Spleen (tissue), 11 donors: ENCODE results near the gene SSBP4. TPM values are rescaled to one million over a fixed set of nuclear protein-coding genes. Genes with fewer than 3 reads are reported as not detected.

Experiments
- DNase-seq: peaks from one replicate; pipeline ENCODE4 v3.0.0-alpha.2; 2020
- H3K27ac ChIP-seq, 8 donors: fragments of 200-600 bp; sonication (generic) in 7 of 8; 1 replicate in 4 of 8; 2 replicates in 4 of 8; pipeline versions ENCODE4 v1.5.0 to v1.8.0; 2016 to 2021; ENCODE audit warnings: inconsistent platforms in 4 of 8, mild to moderate bottlenecking in 4 of 8, moderate library complexity in 1 of 8
- H3K27me3 ChIP-seq, 7 donors: fragments of 200-600 bp; sonication (generic) in 6 of 7; replicated peaks in 1 of 7; 1 replicate in 4 of 7; 2 replicates in 3 of 7; pipeline versions ENCODE4 v1.5.0 to v1.8.0; 2016 to 2021; ENCODE audit warnings: inconsistent platforms in 3 of 7, mild to moderate bottlenecking in 1 of 7
- H3K36me3 ChIP-seq, 6 donors: fragments of 200-600 bp; sonication (generic) in 5 of 6; 1 replicate in 4 of 6; 2 replicates in 2 of 6; pipeline versions ENCODE4 v1.5.0 to v1.8.0; 2016 to 2021; ENCODE audit warnings: inconsistent platforms in 2 of 6
- H3K4me1 ChIP-seq, 6 donors: fragments of 200-600 bp; sonication (generic) in 5 of 6; 1 replicate in 3 of 6; 2 replicates in 3 of 6; pipeline versions ENCODE4 v1.5.0 to v1.8.0; 2016 to 2021; ENCODE audit warnings: inconsistent platforms in 3 of 6
- H3K4me3 ChIP-seq, 8 donors: fragments of 200-600 bp; sonication (generic) in 7 of 8; 1 replicate in 4 of 8; 2 replicates in 4 of 8; pipeline versions ENCODE4 v1.5.0 to v1.8.0; 2016 to 2021; ENCODE audit warnings: inconsistent platforms in 4 of 8, mild to moderate bottlenecking in 4 of 8, moderate library complexity in 2 of 8
- H3K9me3 ChIP-seq, 8 donors: fragments of 200-600 bp; sonication (generic) in 7 of 8; 1 replicate in 4 of 8; 2 replicates in 4 of 8; pipeline versions ENCODE4 v1.5.0 to v1.8.0; 2016 to 2021; ENCODE audit warnings: inconsistent platforms in 4 of 8
- POLR2A ChIP-seq, 3 donors: fragments of 450-650 bp; IDR thresholded peaks; one replicate each; pipeline ENCODE4 v1.5.1; 2017; ENCODE audit warnings: antibody characterized with exemption in 3 of 3, mild to moderate bottlenecking in 1 of 3
- POLR2AphosphoS5 ChIP-seq, 3 donors: sonication (generic); formaldehyde crosslinking; IDR thresholded peaks; one replicate each; pipeline ENCODE4 v1.5.1; 2017; ENCODE audit warnings: antibody characterized with exemption in 3 of 3
- WGBS, 5 donors: extraction: QIAGEN DNeasy Blood & Tissue Kit in 3 of 5; methylation state at CpG; one replicate each; pipeline versions ENCODE4 v1.1.5 to v1.1.7; 2013 to 2018; 5-methylcytosine and 5-hydroxymethylcytosine counted together
- intact Hi-C: fragments of 100-400 bp; cut with DNase I; formaldehyde crosslinking; loops from one replicate; pipeline ENCODE4 v1.15.0; 2023; ENCODE audit warnings: low total_unique reads
- polyA plus RNA-seq, 3 donors: library from polyadenylated mRNA; stranded (reverse); fragments of 200-250 nt; gene quantifications; one replicate each; pipeline ENCODE4 v1.2.1, GENCODE V29; 2013
- total RNA-seq, 7 donors: library from RNA; depleted of rRNA in 3 of 7; stranded (reverse); fragments of >200 nt in 3 of 7; fragmentation: NEBNext Ultra II Directional in 4 of 7; extraction: Animal tissue kit (Norgen Biotek cat#: 25700) in 4 of 7; gene quantifications; one replicate each; pipeline versions ENCODE4 v1.1.0 to v1.2.1, GENCODE V29; 2016 to 2021
- TF ChIP-seq, protein P1 (sequence below), 11 experiments: fragments of 200-600 bp in 7 of 11; fragments of 450-650 bp in 4 of 11; sonication (generic) in 4 of 11; IDR thresholded peaks in 8 of 11; conservative IDR thresholded peaks in 3 of 11; 1 replicate in 7 of 11; 2 replicates in 4 of 11; pipeline versions ENCODE4 v1.4.0 to v1.8.0; 2016 to 2021; ENCODE audit warnings: antibody characterized with exemption in 11 of 11, inconsistent platforms in 4 of 11, mild to moderate bottlenecking in 1 of 11
- donor health status: healthy with polysubstance abuse.
- donor health status: DM: no; HTN: no; CAD: no; lungs with moderate emphysema.
- donor health status: DM: no; HTN: no; CAD: no.
- donor health status: Bipolar disorder and iron deficiency.
- donor health status: healthy.
- donor health status: DM: no; HTN: no; CAD: no.
- donor health status: DM: yes; HTN: yes; CAD: no.

The SSBP4 gene
- total and polyA plus RNA-seq, 10 donors, result 56.3 to 143 (median 88.6) TPM

DNA sequence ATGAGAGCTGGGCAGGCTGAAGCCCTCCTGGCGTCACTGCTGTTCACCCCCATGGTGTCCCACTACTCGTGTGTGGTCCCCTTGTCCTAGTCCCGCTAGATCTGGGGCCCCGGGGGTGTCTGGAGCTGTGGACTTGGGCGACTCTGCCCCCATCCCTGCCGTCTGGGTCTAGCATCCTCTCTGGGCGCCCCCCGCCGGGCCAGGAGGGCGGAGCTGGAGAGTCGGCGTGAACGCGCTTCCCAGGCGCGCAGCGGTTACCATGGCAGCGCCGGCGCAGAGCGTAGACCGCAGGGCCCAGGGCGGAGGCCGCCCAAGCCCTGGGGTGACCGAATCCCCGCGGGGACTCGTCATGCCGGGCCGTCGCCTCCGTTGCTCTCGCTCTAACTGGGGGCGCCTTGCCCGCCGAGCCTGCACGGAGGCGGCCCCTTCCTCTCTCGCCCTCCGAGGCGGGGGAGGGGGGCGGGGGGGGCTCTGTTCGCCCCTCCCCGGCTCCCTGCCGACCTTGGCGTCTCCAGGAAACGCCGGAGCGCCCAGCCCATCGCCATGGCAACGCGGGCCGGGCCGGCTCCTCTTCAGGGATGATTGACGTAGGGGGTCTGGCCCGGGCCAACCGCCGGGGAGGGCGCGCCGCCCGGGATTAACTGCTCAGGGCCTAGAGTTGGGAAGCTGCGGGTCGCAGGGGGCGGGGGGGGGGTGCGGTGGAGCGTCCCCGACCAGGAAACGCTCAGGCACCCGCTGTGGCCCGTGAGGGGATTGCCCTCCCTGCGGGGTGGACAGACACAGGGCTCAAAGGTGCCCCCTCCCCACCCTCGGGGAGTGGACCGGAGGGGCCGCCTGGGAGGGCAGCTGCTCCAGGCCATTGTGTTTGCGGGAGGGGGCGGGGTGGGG lies 9.8 kb downstream of the SSBP4 start:
- peak; percentile 96 for DNase-seq
- H3K27me3 ChIP-seq, result peaks cover 0 to 23% (median 0%) of the 10 kb centered on the region in 7 donors
- H3K4me3 ChIP-seq, result peak overlapping the region; percentile 28 to 78 (median 50)
- H3K36me3 ChIP-seq, result peaks cover 0 to 27% (median 0%) of the 10 kb centered on the region in 6 donors
- H3K27ac ChIP-seq, result peak overlapping the region; percentile 55 to 92 (median 82)
- intact Hi-C loops, result no loop called here
- peaks cover 21 to 99% (median 79%) of the 10 kb centered on the region in 6 donors for H3K4me1 ChIP-seq
- no peaks in the 10 kb centered on the region for H3K9me3 ChIP-seq
- TF ChIP-seq, protein P1, sequence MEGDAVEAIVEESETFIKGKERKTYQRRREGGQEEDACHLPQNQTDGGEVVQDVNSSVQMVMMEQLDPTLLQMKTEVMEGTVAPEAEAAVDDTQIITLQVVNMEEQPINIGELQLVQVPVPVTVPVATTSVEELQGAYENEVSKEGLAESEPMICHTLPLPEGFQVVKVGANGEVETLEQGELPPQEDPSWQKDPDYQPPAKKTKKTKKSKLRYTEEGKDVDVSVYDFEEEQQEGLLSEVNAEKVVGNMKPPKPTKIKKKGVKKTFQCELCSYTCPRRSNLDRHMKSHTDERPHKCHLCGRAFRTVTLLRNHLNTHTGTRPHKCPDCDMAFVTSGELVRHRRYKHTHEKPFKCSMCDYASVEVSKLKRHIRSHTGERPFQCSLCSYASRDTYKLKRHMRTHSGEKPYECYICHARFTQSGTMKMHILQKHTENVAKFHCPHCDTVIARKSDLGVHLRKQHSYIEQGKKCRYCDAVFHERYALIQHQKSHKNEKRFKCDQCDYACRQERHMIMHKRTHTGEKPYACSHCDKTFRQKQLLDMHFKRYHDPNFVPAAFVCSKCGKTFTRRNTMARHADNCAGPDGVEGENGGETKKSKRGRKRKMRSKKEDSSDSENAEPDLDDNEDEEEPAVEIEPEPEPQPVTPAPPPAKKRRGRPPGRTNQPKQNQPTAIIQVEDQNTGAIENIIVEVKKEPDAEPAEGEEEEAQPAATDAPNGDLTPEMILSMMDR (IDR thresholded peaks at IDR 0.05 in 8 of 11, conservative IDR thresholded peaks at IDR 0.05 in 3 of 11), result peak in 2 of 11 experiments; percentile 5 to 13
- TF ChIP-seq POLR2A (IDR thresholded peaks at IDR 0.05) (no peak), POLR2AphosphoS5 (IDR thresholded peaks at IDR 0.05) (peak; percentile 42 to 80 (median 77))
- WGBS, 5 donors, result 0 to 7% (median 2%) methylated on average over 14 to 75 of the region's 77 CpGs

DNA sequence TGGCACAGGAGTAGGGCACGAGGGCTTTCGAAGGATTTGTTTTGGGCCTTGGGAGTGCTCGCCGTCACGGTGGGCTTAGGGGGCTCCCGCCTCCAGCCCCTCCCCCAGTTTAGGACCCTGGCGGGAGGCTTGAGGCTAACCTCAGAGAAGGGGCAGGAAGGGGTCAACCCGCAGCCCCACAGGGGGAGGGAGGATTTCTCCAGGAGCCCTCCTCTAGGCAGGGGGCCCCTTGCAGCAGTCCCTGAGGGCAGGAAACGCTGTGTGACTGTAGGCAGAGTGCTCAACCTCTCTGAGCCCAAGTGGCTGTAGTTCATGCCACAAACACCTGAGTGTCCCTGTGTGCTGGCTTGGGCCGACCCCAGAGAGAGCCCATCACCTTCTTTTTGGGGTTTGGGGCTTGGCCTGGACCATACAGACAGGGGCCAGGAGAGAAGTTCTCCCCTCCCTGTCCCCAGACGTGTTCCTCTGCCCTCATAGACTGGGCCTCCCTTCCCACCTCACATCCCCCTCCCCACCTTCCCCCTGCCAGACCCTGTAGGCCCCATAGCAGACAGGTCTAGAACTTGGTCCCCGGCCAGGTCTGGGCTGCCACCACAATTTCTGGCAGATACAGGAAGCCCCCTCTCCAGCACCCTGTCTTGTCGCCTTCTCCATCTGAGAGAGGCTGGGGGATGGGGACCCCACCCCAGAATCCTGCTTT lies 10.7 kb downstream of the SSBP4 start:
- no peaks in the 10 kb centered on the region for H3K9me3 ChIP-seq
- peaks cover 0 to 30% (median 0%) of the 10 kb centered on the region in 6 donors for H3K36me3 ChIP-seq
- WGBS, 5 donors, result 19 to 32% (median 26%) methylated on average over 12 to 13 of the region's 13 CpGs
- intact Hi-C loops, result no loop called here
- peaks cover 25 to 99% (median 76%) of the 10 kb centered on the region in 6 donors for H3K4me1 ChIP-seq
- no peak for DNase-seq
- peaks cover 0 to 25% (median 0%) of the 10 kb centered on the region in 7 donors for H3K27me3 ChIP-seq
- peak overlapping the region; percentile 55 to 92 (median 82) for H3K27ac ChIP-seq
- TF ChIP-seq, protein P1 (IDR thresholded peaks at IDR 0.05 in 8 of 11, conservative IDR thresholded peaks at IDR 0.05 in 3 of 11), result no peak
- TF ChIP-seq POLR2AphosphoS5 (IDR thresholded peaks at IDR 0.05) (no peak), POLR2A (IDR thresholded peaks at IDR 0.05) (no peak)
- H3K4me3 ChIP-seq, result peak overlapping the region in 7 of 8 donors; percentile 45 to 78 (median 52)

DNA sequence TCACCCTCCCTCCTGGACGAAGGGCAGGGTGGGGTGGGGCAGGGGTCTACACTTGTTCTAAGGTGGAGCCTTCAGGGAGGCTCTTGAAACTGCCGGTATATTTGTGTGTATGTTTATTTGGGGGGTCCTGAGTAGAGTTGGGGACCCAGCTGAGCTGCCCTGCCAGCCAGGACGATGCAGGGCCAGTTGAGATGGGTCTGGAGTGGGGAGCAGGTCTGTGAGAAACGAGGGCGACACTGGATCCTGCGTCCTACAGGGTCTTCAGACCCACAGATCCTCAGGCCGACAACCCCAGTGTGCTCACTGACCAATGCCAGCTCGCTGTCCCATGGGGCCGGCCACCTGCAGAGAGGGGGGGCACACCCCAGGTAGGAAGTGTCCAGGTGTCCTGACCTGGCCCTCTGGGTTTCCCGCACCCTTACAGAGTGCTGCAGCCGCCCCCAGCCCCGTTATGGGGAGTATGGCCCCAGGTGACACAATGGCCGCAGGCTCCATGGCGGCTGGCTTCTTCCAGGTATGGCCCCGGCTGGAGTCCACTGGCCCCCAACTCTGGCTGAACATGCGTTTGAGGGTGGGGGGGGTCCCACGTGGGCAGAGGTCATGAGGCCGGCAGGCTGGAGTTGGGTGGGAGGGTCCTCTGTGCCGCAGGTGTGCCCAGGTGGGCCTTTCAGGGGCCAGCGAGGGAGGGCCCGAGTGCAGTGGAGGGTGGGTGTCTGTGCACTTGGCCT lies 11.4 kb downstream of the SSBP4 start:
- Histone ChIP-seq H3K4me1 (peaks cover 25 to 99% (median 74%) of the 10 kb centered on the region in 6 donors), H3K9me3 (no peaks in the 10 kb centered on the region), H3K27ac (peak overlapping the region in 3 of 8 donors; percentile 84 to 92 (median 90)), H3K36me3 (peaks cover 0 to 37% (median 1%) of the 10 kb centered on the region in 6 donors), H3K27me3 (peaks cover 0 to 25% (median 0%) of the 10 kb centered on the region in 7 donors), H3K4me3 (no peak overlapping the region)
- TF ChIP-seq POLR2A (IDR thresholded peaks at IDR 0.05), result no peak
- TF ChIP-seq POLR2AphosphoS5 (IDR thresholded peaks at IDR 0.05), result peak in 2 of 3 donors; percentile 10 to 42
- 85 to 94% (median 88%) methylated on average over 16 to 21 of the region's 21 CpGs for WGBS, 5 donors
- intact Hi-C loops, result no loop called here
- DNase-seq, result no peak
